ENCODE measurements around the gene KISS1R.

The KISS1R gene

DNA sequence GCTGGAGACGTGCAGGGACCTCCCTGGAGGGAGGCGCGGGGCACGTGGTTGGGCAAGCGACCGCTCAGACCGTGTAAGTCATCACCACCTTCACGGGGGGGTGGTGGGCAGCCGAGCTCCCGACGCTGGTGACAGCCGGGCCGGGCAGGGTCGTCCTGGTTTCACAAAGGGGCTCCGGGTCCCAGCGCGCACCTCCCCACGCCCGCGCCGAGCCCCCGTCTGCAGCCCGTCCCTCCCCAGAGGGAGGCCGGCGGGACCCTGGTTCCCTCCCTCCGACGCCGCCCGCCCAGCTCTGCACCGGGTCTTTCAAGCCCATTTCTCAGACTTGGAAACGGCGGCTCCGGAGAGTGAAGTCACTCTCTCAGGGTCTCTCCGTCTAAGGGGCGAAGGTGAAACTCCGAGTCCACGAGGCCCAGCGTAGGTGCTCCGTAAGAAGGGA lies 8.0 kb downstream of the KISS1R start:
- DNase-seq: no peak

GRCh38 chr19:925526-926322 lies 8.6 kb downstream of the KISS1R start, which contains the start of gene ARID3A:
Gene ARID3A (plus strand): TSS chr19:926035. CDS start chr19:929529, 3,494 bp downstream.
- peak; percentile 88 for DNase-seq

DNA sequence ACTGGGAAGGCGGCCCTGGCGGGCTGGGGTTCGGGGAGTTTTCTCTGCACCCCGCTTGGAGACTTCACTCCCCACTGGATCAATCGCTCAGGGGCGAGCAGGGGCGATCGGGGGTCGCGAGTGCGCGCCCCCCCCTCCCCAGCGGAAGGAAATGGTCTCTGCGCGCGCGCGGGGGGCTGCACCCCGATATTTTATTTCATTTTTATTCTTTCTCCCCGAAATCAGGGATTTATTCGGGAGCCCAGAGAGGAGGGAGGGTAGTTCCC lies 9.1 kb downstream of the KISS1R start:
- DNase-seq: no peak

DNA sequence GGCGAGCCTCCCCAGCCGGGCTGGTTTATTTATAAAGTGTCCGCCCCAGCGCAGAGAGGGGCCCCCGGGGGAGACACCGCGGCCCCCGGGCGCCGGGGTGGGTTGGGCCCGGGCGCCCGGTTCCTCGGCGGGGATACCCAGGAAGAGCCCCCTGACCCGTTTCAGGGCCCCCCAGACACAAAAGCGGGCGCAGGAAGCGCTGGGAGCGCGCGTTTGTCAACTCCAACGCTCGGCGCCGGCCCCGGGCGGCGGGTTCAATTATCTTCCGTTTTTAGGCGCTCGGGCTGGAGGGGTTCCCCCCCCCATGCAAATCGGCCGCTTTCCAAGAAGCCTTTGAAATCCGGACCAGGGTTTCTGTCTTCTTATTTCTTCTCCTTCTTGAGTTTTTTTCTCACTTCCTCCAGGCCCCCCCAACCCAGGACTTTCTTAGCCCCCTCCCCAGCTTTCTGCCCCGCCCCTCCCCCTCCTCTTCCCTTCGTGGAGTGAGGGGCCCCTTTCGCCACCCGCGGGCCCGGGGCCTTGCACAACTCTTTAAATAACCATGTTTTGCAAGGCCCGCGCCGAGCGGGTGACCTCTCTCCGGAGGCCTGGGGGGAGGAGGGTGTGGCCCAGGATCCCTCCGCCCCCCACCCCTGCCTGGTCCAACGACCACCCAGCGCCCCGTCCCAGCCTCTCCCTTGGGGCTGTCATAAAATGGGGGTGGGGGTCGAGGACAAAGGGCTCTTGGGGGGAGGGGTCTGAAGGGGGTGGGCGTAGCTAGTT lies 9.6 kb downstream of the KISS1R start:
- peak; percentile 69 for DNase-seq

- peak; percentile 46 for DNase-seq
Observed at GRCh38 chr19:927351-927779, 10.2 kb downstream of the KISS1R start.

DNA sequence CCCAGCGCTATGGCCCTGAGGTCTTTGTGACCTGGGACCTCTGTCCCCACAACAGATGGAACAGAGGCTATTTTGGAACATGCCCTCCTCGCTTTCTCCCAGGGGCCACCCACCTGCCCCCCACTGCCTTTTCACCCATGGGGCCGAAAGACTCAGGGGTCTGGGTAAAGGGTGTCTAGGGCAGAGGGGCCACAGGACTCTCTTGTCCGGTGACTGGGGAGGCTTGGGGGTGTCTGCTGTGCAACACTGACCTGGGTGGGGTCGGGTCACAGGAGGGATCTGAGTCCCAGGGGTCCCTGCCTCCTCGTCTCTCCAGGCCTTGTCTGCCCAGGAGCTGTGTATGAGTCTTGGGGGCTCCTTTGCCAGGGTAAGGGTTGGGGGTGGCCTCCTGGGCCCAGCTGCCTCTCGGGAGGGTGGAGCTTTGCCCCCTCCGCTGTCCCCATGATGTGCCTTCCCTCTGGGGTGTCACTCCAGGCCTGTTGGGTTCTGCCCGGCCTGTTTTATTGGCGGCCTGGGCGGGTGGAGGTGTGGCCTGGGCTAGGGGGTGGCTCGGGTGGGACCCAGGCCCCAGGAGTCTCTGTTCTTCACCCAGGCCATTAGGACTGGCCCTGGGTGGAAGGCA lies 10.8 kb downstream of the KISS1R start:
- no peak for DNase-seq

- no peak for DNase-seq
Observed at GRCh38 chr19:928471-929202, 11.5 kb downstream of the KISS1R start.

DNA sequence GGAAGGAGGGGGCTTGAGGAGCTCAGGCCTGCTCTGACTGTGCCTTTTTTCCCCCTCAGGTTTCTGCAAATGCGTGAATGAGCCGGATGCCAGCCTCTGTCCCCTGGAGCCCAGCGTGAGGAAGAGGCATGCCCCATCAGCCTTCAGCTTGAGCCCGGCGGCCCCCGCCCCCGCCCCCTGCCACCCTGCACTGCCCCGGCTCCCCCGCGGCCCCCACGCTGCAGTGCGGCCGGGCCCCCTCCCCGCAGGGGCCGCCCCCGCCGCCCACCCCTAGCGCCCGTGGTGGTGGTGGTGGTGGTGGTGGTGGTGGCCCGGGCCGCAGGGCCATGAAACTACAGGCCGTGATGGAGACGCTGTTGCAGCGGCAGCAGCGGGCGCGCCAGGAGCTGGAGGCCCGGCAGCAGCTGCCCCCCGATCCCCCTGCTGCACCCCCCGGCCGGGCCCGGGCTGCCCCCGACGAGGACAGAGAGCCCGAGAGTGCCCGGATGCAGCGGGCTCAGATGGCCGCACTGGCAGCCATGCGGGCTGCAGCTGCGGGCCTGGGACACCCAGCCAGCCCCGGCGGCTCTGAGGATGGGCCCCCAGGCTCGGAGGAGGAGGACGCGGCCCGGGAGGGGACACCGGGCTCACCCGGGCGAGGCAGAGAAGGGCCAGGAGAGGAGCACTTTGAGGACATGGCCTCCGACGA lies 12.2 kb downstream of the KISS1R start:
- no peak for DNase-seq

DNA sequence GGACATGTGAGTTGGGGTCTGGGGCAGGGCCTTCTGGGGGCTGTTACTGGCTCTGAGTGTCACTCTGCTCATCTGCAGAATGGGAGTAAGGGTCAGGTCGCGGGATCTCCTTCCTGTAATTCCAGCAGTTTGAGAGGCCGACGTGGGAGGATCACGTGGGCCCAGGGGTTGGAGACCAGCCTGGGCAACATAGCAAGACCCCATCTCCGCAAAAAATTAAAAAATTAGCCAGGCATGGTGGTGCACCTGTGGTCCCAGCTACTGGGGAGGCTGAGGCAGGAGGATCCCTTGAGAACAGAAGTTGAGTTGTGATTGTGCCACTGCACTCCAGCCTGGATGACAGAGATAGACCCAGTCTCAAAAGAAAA lies 12.7 kb downstream of the KISS1R start:
- DNase-seq: no peak

DNA sequence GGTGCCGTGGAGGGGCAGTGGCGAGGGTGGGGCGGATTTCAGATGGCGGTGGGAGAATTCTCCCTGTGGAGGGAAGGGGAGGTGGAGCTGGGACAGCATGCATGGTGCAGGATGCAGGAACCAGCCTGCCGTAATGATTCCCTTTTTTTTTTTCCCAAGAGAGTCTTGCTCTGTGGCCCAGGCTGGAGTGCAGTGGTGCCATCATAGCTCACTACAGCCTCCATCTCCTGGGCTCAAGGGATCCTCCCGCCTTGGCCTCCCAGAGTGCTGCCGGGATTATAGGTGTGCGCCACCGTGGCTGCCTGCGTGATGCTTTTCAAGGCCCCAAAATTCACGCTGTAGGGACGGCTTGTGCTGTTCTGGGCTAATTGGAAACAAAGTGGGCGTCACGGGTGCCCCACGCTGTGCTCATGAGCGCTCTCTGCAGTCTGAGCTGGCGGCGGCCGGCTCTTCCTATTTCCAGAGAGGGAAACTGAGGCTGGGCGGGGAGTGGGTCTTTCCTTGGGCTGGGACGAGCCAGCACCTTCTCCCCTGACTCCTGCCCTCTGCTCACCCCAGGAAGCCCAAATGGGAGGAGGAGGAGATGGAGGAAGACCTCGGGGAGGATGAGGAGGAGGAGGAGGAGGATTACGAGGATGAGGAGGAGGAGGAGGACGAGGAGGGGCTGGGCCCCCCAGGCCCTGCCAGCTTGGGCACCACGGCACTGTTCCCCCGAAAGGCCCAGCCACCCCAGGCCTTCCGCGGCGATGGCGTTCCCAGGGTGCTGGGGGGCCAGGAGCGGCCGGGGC lies 14.9 kb downstream of the KISS1R start:
- DNase-seq: no peak

DNA sequence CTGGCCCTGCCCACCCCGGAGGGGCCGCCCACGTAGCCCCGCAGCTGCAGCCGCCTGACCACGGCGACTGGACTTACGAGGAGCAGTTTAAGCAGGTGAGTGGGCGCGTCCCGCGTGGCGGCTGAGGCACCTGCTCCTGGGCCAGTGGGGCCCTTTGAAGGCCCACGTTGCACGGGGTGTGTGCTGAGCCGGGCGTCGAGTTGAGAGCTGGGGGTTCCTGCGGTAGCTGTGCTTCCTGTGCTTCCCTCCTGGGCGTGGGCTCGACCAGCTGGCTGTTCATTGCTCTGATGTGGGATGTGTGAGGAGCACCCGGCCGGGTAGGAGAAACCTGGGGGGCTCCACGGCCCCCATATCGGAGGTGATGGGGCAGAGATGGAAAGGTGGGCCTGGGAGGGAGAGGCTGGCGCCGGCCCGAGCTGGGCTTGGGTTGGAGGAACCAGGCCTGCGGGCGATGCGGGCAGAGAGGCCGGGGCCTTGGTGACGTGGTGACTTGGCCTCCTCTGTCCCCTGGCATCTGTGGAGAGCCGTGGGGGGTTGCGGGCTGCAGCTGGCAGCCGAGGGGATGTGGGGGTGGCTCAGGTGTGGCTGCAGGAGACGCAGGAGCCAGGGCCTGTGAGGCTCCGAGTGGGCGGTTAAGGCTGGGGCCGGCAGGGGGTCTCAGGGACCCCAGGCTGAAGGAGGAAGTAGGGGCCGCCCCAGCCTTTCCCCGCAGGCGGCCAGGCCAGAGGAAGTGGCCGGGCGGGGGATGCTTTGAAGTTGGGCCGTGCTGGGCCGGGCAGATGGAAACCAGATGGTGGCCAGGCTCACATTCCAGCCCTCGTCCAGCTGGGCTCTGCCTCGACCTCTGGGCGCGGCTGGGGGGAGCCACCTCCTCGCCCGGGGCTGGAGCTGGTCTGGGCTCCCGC lies 15.8 kb downstream of the KISS1R start:
- DNase-seq: peak; percentile 86

DNA sequence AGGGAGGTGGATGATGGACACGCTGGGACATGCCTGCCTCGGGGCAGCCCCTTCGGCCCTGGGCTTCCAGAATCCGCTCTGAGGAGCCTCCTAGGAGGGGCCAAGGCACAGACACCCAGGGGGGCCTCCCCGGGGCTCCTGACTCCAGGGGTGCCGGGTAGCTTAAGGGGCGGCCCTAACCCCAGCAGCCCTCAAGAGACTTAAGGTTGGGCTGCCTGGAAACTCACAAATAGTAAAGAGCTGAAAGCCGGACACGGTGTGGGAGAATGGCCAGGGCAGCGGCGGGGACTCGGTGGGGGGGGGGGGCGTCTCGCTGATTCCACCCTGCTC lies 16.4 kb downstream of the KISS1R start:
- no peak for DNase-seq

GRCh38 chr19:934197-934840 lies 17.2 kb downstream of the KISS1R start:
- no peak for DNase-seq

- DNase-seq: peak; percentile 93
Observed at GRCh38 chr19:934865-935479, 17.8 kb downstream of the KISS1R start.

- no peak for DNase-seq
Observed at GRCh38 chr19:936175-936546, 19.0 kb downstream of the KISS1R start.

GRCh38 chr19:937259-937694 lies 20.1 kb downstream of the KISS1R start:
- DNase-seq: no peak

DNA sequence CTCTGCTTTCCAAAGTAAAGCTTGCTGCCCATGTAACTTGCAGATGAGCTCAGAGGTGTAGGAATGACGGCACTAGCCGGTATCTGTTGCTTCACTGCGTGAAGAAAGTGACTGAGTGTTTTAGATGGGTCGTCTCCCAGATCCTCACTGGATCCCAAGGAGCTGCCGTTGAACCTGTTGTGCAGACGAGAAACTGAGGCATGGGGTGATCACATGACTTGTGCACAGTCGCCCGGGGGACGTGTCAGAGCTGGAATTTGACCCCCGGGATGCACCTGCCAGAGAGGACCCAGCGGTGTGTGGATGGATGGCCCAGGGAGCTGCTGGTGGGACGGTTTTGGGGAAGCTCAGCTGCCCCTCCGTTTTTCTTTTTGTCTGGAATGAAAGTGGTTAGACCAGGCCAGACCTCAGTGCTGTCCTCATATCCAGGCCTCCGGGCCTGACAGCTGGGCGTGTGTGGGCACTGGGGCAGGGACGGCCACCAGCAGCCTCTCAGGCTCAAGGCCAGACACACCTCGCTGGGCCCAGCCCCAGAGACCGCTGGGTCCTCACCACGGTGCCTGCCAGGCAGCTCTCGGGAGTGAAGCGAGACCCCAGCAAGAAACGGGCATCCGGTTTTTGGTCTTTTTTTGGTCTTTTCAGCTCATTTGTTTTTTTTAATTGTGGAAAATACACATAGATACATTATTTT lies 21.2 kb downstream of the KISS1R start:
- no peak for DNase-seq

- DNase-seq: no peak
Observed at GRCh38 chr19:939439-939838, 22.3 kb downstream of the KISS1R start.

- DNase-seq: no peak
Observed at GRCh38 chr19:939922-940321, 22.8 kb downstream of the KISS1R start.

All from femur (tissue), 1 donor.